ENCODE data around the gene OR4B1. TPM values are rescaled to one million over a fixed set of nuclear protein-coding genes. Genes with fewer than 3 reads are reported as not detected.

The OR4B1 gene
- total and polyA plus RNA-seq, 2 experiments from 2014 or later, result not detected

GRCh38 chr11:48170241-48171233, 46.1 kb upstream of the OR4B1 start:
- DNase-seq (ENCODE audit: low spot score) (no peak), ATAC-seq (no peak)

More at GRCh38 chr11:48170241-48171233, 46.1 kb upstream of the OR4B1 start:
- Histone ChIP-seq H3K27ac (ENCODE audit: low read depth) (no peak overlapping the region), H3K4me3 (no peak overlapping the region), H3K4me2 (no peak overlapping the region), H3K79me2 (replicated peaks; ENCODE audit: insufficient read depth) (no peaks in the 10 kb centered on the region), H3K27me3 (ENCODE audit: insufficient read depth) (no peaks in the 10 kb centered on the region), H2AFZ (no peak overlapping the region), H3F3A (replicated peaks; ENCODE audit: low read depth) (no peaks in the 10 kb centered on the region), H3K9me2 (ENCODE audit: insufficient read depth) (no peaks in the 10 kb centered on the region), H3K4me1 (ENCODE audit: insufficient read depth) (no peaks in the 10 kb centered on the region), H3K36me3 (ENCODE audit: insufficient read depth) (no peaks in the 10 kb centered on the region), H4K20me1 (replicated peaks; ENCODE audit: insufficient read depth) (no peaks in the 10 kb centered on the region)
- Mint-ChIP-seq H3K36me3 (ENCODE audit: low read depth) (peaks cover 2% of the 10 kb centered on the region; the same call in 1 of the 3 replicates), H3K27me3 (ENCODE audit: insufficient read depth, low read depth, poor library complexity) (peaks cover 12% of the 10 kb centered on the region), H3K4me3 (no peak overlapping the region), H3K4me1 (0 out of 3 replicates have a peak, but pooled peaks cover 3% of the 10 kb centered on the region), H3K9me3 (peaks cover 8% of the 10 kb centered on the region; the same call in 2 of the 3 replicates), H3K27ac (no peak overlapping the region)
- TF ChIP-seq CTCF (conservative IDR thresholded peaks at IDR 0.05; ENCODE audit: low read depth in 2 of 2) (no peak), POLR2AphosphoS5 (IDR thresholded peaks at IDR 0.05; ENCODE audit: low read depth) (no peak), EZH2 (IDR thresholded peaks at IDR 0.05; ENCODE audit: low read depth, unreplicated experiment) (no peak), STAT1 (IDR thresholded peaks at IDR 0.05; ENCODE audit: unreplicated experiment) (no peak), JUNB (IDR thresholded peaks at IDR 0.05; ENCODE audit: unreplicated experiment) (no peak), ZNF462 (CRISPR knock-in tag; IDR thresholded peaks at IDR 0.05) (no peak), CREB1 (CRISPR knock-in tag; IDR thresholded peaks at IDR 0.05; ENCODE audit: low read depth) (no peak), NANOG (IDR thresholded peaks at IDR 0.05; ENCODE audit: borderline replicate concordance) (no peak), ZNF331 (CRISPR knock-in tag; IDR thresholded peaks at IDR 0.05; ENCODE audit: low read depth) (no peak), ZNF114 (CRISPR knock-in tag; IDR thresholded peaks at IDR 0.05) (no peak), EZH2phosphoT487 (IDR thresholded peaks at IDR 0.05; ENCODE audit: unreplicated experiment) (no peak), REST (IDR thresholded peaks at IDR 0.05; ENCODE audit: unreplicated experiment) (no peak), ETS1 (IDR thresholded peaks at IDR 0.05) (no peak)
